A549 (cell line): Measurements from ENCODE around the gene SERINC3. TPM values are rescaled to one million over a fixed set of nuclear protein-coding genes. Genes with fewer than 3 reads are reported as not detected.

Experiments
- ATAC-seq, 2 experiments: fragments of 200-7000 bp in 1 of 2; fragments of >200 bp in 1 of 2; cut with Nextera tagmentation in 1 of 2; cut with Tn5 transposase in 1 of 2; 3 replicates each; pipeline versions ENCODE4 v1.8.0 to v1.9.1; 2018 to 2020; ENCODE audit warnings: mild to moderate bottlenecking in 1 of 2, moderate library complexity in 1 of 2
- CTCF ChIA-PET: fragments of 300-600 bp; sonication (Branson Sonifier 250); formaldehyde crosslinking; extraction: SDS; loops from one replicate; lab custom pipeline; 2021; ENCODE audit warnings: antibody characterized with exemption, inconsistent platforms; lab: Yijun Ruan, JAX
- POLR2A ChIA-PET: fragments of 350-600 bp; formaldehyde crosslinking; extraction: SDS; loops from one replicate; lab custom pipeline; 2021; ENCODE audit warnings: antibody characterized with exemption, inconsistent platforms; lab: Yijun Ruan, JAX
- DNase-seq, 2 experiments: peaks; one replicate each; pipeline versions ENCODE4 v3.0.0 to v3.0.0-alpha.2; 2011 to 2016; ENCODE audit warnings: low read depth in 1 of 2, low spot score in 1 of 2
- FAIRE-seq: peaks from 2 replicates; lab custom pipeline; 2011; peaks lifted over from hg19 to GRCh38; lab: Jason Lieb, UNC
- H3K27ac ChIP-seq, 2 experiments: fragments of >200 bp; sonication (Bioruptor Twin); formaldehyde crosslinking; 3 replicates each; pipeline ENCODE4 v1.5.1; 2016 to 2017
- H3K4me1 ChIP-seq: fragments of >200 bp; sonication (Bioruptor Twin); formaldehyde crosslinking; 3 replicates; pipeline ENCODE4 v1.6.1; 2016
- H3K4me2 ChIP-seq: fragments of >200 bp; sonication (Bioruptor Twin); formaldehyde crosslinking; 3 replicates; pipeline ENCODE4 v1.6.1; 2016
- H3K4me3 ChIP-seq: fragments of >200 bp; sonication (Bioruptor Twin); formaldehyde crosslinking; 3 replicates; pipeline ENCODE4 v1.5.1; 2016
- H3K9me3 ChIP-seq: fragments of >200 bp; sonication (Bioruptor Twin); formaldehyde crosslinking; 3 replicates; pipeline ENCODE4 v1.6.1; 2016
- BHLHE40 ChIP-seq: IDR thresholded peaks from 2 replicates; pipeline ENCODE4 v1.6.1; 2012; ENCODE audit warnings: low read depth, low read length, inconsistent platforms
- CBX2 ChIP-seq: fragments of 200-600 bp; sonication (generic); IDR thresholded peaks from 2 replicates; pipeline ENCODE4 v1.6.1; 2016; ENCODE audit warnings: low read depth, mild to moderate bottlenecking, borderline replicate concordance
- CBX8 ChIP-seq: fragments of 200-600 bp; sonication (generic); IDR thresholded peaks from 2 replicates; pipeline ENCODE4 v1.6.1; 2016
- CHD2 ChIP-seq: fragments of 150-350 bp; IDR thresholded peaks from 2 replicates; pipeline ENCODE4 v1.6.1; 2014; ENCODE audit warnings: low read length; ENCODE audit not compliant: partially characterized antibody
- CHD4 ChIP-seq: fragments of 200-600 bp; sonication (generic); IDR thresholded peaks from 2 replicates; pipeline ENCODE4 v1.6.1; 2016; ENCODE audit warnings: antibody characterized with exemption, mild to moderate bottlenecking, borderline replicate concordance
- CTCF ChIP-seq: fragments of >200 bp; sonication (Bioruptor Twin); formaldehyde crosslinking; IDR thresholded peaks from 3 replicates; pipeline ENCODE4 v1.5.1; 2016
- EHF ChIP-seq: fragments of 250-450 bp; sonication (Bioruptor Pico); IDR thresholded peaks from 2 replicates; pipeline ENCODE4 v1.5.0; 2020; ENCODE audit warnings: mild to moderate bottlenecking
- EHMT2 ChIP-seq: fragments of 200-600 bp; sonication (generic); IDR thresholded peaks from 2 replicates; pipeline ENCODE4 v1.6.1; 2016; ENCODE audit warnings: antibody characterized with exemption, low read depth, mild to moderate bottlenecking, moderate library complexity
- EP300 ChIP-seq, 2 experiments: fragments of >200 bp; sonication (Bioruptor Twin); formaldehyde crosslinking; IDR thresholded peaks; 2 replicates in 1 of 2; 3 replicates in 1 of 2; pipeline ENCODE4 v1.6.1; 2016 to 2017
- ESRRA ChIP-seq: fragments of 150-350 bp; IDR thresholded peaks from 2 replicates; pipeline ENCODE4 v1.6.1; 2014; ENCODE audit warnings: mild to moderate bottlenecking, low read length, borderline replicate concordance
- FOSB ChIP-seq: fragments of 250-450 bp; sonication (Bioruptor Pico); IDR thresholded peaks from 2 replicates; pipeline ENCODE4 v1.5.0; 2020; ENCODE audit warnings: mild to moderate bottlenecking, moderate library complexity
- HDAC2 ChIP-seq: fragments of 200-600 bp; sonication (generic); IDR thresholded peaks from 2 replicates; pipeline ENCODE4 v1.6.1; 2016
- HOXA7 ChIP-seq: fragments of 250-450 bp; sonication (Bioruptor Pico); IDR thresholded peaks from 2 replicates; pipeline ENCODE4 v1.5.0; 2020; ENCODE audit warnings: mild to moderate bottlenecking, moderate library complexity
- HOXB5 ChIP-seq: fragments of 250-450 bp; sonication (Bioruptor Pico); IDR thresholded peaks from 2 replicates; pipeline ENCODE4 v1.5.0; 2020; ENCODE audit warnings: mild to moderate bottlenecking, moderate library complexity
- JUN ChIP-seq, 2 experiments: fragments of >200 bp; sonication (Bioruptor Twin); formaldehyde crosslinking; IDR thresholded peaks; 2 replicates in 1 of 2; 3 replicates in 1 of 2; pipeline ENCODE4 v1.6.1; 2016 to 2017
- JUNB ChIP-seq: fragments of >200 bp; sonication (Bioruptor Twin); formaldehyde crosslinking; IDR thresholded peaks from 2 replicates; pipeline ENCODE4 v1.6.1; 2016
- KDM5A ChIP-seq: fragments of 200-600 bp; sonication (generic); IDR thresholded peaks from 2 replicates; pipeline ENCODE4 v1.6.1; 2016; ENCODE audit warnings: antibody characterized with exemption, mild to moderate bottlenecking
- NPAS2 ChIP-seq: fragments of 250-450 bp; sonication (Bioruptor Pico); IDR thresholded peaks from 2 replicates; pipeline ENCODE4 v1.8.0; 2022; ENCODE audit warnings: mild to moderate bottlenecking, moderate library complexity, borderline replicate concordance
- PBX3 ChIP-seq: IDR thresholded peaks from 2 replicates; pipeline ENCODE4 v1.6.1; 2012
- PHF8 ChIP-seq: fragments of 200-600 bp; sonication (generic); IDR thresholded peaks from 2 replicates; pipeline ENCODE4 v1.6.1; 2016; ENCODE audit warnings: low read depth, mild to moderate bottlenecking, antibody characterized with exemption, moderate library complexity, borderline replicate concordance
- RAD21 ChIP-seq, 2 experiments: fragments of >200 bp in 1 of 2; sonication (Bioruptor Twin) in 1 of 2; formaldehyde crosslinking in 1 of 2; IDR thresholded peaks in 1 of 2; conservative IDR thresholded peaks in 1 of 2; 2 replicates in 1 of 2; 3 replicates in 1 of 2; pipeline ENCODE4 v1.6.1; 2012 to 2018; ENCODE audit warnings: inconsistent platforms in 1 of 2
- TFCP2L1 ChIP-seq: fragments of 250-450 bp; sonication (Bioruptor Pico); IDR thresholded peaks from 2 replicates; pipeline ENCODE4 v1.5.0; 2021; ENCODE audit warnings: mild to moderate bottlenecking
- TP53 ChIP-seq: fragments of 250-450 bp; sonication (Bioruptor Pico); IDR thresholded peaks from 2 replicates; pipeline ENCODE4 v1.5.0; 2021; ENCODE audit warnings: mild to moderate bottlenecking, moderate library complexity
- ZSCAN20 ChIP-seq: fragments of 250-450 bp; sonication (Bioruptor Pico); IDR thresholded peaks from 2 replicates; pipeline ENCODE4 v1.8.0; 2022; ENCODE audit warnings: mild to moderate bottlenecking, moderate library complexity
- WGBS: methylation state at CpG from one replicate; pipeline ENCODE4 v1.1.6; 2017; ENCODE audit errors: missing lambda C conversion rate; 5-methylcytosine and 5-hydroxymethylcytosine counted together
- polyA plus RNA-seq, 4 experiments: library from polyadenylated mRNA; depleted of rRNA in 3 of 4; stranded (reverse); fragments of >200 nt; fragmentation: RNase III in 1 of 4; extraction: RNeasy Plus Mini Kit Qiagen cat#74134 plus additional on column Dnase treatment in 1 of 4; gene quantifications; 2 replicates in 3 of 4; 3 replicates in 1 of 4; pipeline ENCODE4 v1.2.3, GENCODE V29; 2011 to 2017

SERINC3 gene
- polyA plus RNA-seq, 2 of the 4 experiments (the other 2 are of a cell fraction) = 62.9 to 159 TPM

DNA sequence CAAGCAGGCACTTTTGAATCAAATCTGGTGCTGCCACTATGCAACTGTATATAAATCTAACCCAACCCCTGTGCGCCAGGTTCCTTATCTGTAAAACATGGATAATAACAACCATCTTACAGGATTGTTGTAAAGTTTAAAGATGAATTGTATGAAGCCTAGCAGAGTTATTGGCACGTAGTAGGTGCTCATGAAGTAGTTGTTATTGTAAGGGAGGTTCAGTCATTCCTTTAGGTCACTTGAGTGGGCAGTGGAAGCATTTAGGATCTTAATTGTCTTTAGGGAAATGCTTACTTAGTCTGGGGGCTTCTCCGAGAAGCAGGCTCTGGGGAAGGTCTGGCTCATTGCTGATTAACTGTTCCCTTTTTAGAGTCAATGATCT, 30.7 kb upstream of the SERINC3 start:
- FAIRE-seq = no peak
- ChIA-PET CTCF (interaction anchor here (0.9 to 2.0 kb wide), 6 partner anchors 11 to 131 kb away, joined by 3 to 6 read pairs (median 4); no protein-coding TSS in a partner anchor), POLR2A (no interaction called here)
- Histone ChIP-seq H3K27ac (peak overlapping the region in 1 of 2 experiments; percentile 75; a peak in 4 of 6 replicates), H3K4me1 (peaks cover 43% of the 10 kb centered on the region), H3K9me3 (no peaks in the 10 kb centered on the region), H3K4me3 (no peak overlapping the region), H3K4me2 (peak overlapping the region; percentile 79)
- TF ChIP-seq PHF8 = no peak
- TF ChIP-seq HOXA7 (CRISPR knock-in tag) = no peak
- no peak for TF ChIP-seq CHD2
- TF ChIP-seq ESRRA = no peak
- TF ChIP-seq TFCP2L1 (CRISPR knock-in tag) = no peak
- ATAC-seq = peak; percentile 18 to 31; a peak in 3 of 6 replicates
- no peak for DNase-seq
- WGBS = 44% methylated on average over 3 of the region's 3 CpGs

DNA sequence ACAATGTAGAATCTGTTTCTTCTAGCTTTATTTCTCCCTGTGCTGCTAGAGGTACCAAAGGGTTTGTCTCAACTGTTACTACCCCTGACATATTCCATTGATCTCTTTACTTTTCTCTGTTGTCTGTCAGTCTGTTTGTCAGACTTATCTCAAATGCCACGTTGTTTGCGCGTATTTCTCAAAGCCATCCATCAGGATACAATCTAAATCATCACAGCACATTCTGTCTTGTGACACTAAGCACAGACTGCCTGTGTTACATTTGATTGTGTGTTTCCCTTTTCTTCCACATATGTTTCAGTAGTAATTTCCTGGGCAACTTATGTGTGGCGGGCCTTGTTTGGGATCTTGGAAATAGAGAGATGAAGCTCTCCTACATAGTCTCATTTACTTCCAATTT, 30.2 kb upstream of the SERINC3 start:
- H3K4me3 ChIP-seq = no peak overlapping the region
- POLR2A ChIA-PET = no interaction called here
- DNase-seq (no peak), FAIRE-seq (no peak), ATAC-seq (no peak)
- H3K27ac ChIP-seq = peak overlapping the region in 1 of 2 experiments; percentile 75; a peak in 2 of 6 replicates
- peak overlapping the region; percentile 79 for H3K4me2 ChIP-seq
- 74% methylated on average over 4 of the region's 4 CpGs for WGBS
- no peak for TF ChIP-seq CBX8
- TF ChIP-seq JUN (IDR thresholded peaks at IDR 0.05) = no peak
- TF ChIP-seq EHF (CRISPR knock-in tag) = no peak
- TF ChIP-seq JUNB = no peak
- TF ChIP-seq EHMT2 = no peak
- no peak for TF ChIP-seq FOSB
- peaks cover 43% of the 10 kb centered on the region for H3K4me1 ChIP-seq
- CTCF ChIA-PET = interaction anchor here (1.1 to 1.8 kb wide), 5 partner anchors 10 to 58 kb away, joined by 3 to 6 read pairs (median 4); no protein-coding TSS in a partner anchor
- no peaks in the 10 kb centered on the region for H3K9me3 ChIP-seq

DNA sequence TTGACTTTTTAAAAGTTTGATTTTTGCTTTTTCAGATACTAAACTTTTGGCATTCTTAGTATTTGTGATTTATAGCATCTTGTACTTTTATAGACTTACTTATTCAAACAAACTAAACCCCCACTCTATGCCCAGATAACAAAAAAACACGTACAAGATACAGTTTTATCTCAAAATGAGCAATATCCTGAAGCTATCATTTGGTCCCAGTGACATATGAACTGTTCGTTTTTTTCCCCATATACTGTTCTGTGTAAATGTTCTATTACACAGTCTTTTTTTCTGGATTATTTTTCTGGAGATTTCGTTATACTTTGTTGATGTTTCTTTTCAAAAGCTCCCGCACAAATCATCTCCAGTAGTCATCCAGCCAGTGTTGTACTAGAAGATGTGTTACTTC, 27.3 kb upstream of the SERINC3 start:
- ATAC-seq (no peak), FAIRE-seq (no peak), DNase-seq (no peak)
- Histone ChIP-seq H3K4me3 (no peak overlapping the region), H3K27ac (no peak overlapping the region), H3K9me3 (no peaks in the 10 kb centered on the region), H3K4me2 (peak overlapping the region; percentile 24), H3K4me1 (peaks cover 37% of the 10 kb centered on the region)
- TF ChIP-seq NPAS2 (CRISPR knock-in tag) (no peak), HOXB5 (CRISPR knock-in tag) (no peak), EP300 (IDR thresholded peaks at IDR 0.05) (no peak), TP53 (CRISPR knock-in tag) (no peak), CHD4 (no peak), PBX3 (no peak), CHD2 (no peak), CTCF (no peak), HDAC2 (no peak), FOSB (no peak), BHLHE40 (no peak), ZSCAN20 (CRISPR knock-in tag) (no peak), KDM5A (no peak), RAD21 (conservative IDR thresholded peaks at IDR 0.05 in 1 of 2, IDR thresholded peaks at IDR 0.05 in 1 of 2) (no peak), CBX2 (no peak)
- CTCF ChIA-PET = interaction anchor here (0.6 to 3.9 kb wide), 8 partner anchors 9 to 332 kb away, joined by 3 to 13 read pairs (median 3); no protein-coding TSS in a partner anchor
- WGBS = 48% methylated on average over 4 of the region's 4 CpGs
- POLR2A ChIA-PET = no interaction called here
